Measurements from ENCODE around the gene ITPKB. TPM values are rescaled to one million over a fixed set of nuclear protein-coding genes. Genes with fewer than 3 reads are reported as not detected.
A peak's percentile ranks its signal among the peaks of the same experiment; 100 is the strongest.

The ITPKB gene
- total and polyA plus RNA-seq, 2 experiments from 2014 or later = 0.31 to 5.2 TPM

DNA sequence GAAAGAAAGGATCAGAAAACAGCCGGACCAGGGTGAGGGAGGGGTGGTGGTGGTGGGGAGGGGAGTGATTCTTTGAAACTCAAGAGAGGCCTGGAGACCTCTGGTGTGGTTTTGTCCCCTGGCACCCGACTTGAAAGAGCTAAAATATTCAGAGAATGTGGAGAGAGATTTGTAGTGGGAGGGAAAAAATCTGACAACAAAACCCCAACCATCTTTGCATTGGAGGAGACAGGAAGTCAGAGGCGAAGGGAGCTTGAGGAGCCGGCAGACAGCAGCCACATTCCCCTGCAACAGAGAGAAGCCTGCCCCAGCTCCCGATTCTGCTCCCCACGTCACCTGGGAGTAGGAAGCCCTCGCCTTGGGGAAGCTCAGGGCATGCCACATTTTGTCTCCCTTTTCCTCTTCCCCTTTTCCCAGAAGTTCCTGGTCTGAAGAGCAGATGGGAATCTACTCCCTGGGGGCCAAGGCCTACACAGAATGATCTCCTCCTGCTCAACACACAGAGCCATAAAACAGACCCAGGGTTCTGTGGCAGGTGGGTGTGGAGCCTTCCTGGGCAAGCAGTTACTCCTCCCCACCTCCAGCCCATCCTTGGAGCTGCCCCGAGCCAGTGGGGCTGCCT, 84.9 kb downstream of the ITPKB start:
- Mint-ChIP-seq H3K36me3 (ENCODE audit: low read depth) (no peaks in the 10 kb centered on the region), H3K27ac (peak overlapping the region; percentile 88), H3K27me3 (ENCODE audit: insufficient read depth, low read depth, poor library complexity) (peaks cover 23% of the 10 kb centered on the region), H3K4me1 (peaks cover 70% of the 10 kb centered on the region), H3K4me3 (peak overlapping the region; percentile 34; the same call in 1 of the 3 replicates), H3K9me3 (no peaks in the 10 kb centered on the region)
- Histone ChIP-seq H3K4me3 (no peak overlapping the region), H3F3A (replicated peaks; ENCODE audit: low read depth) (0 out of 2 replicates have a peak, but pooled peaks cover 7% of the 10 kb centered on the region), H2AFZ (no peak overlapping the region; the same call in 1 of the 2 replicates), H3K4me2 (peak overlapping the region; percentile 65), H3K79me2 (replicated peaks; ENCODE audit: insufficient read depth) (no peaks in the 10 kb centered on the region), H3K9me2 (ENCODE audit: insufficient read depth) (no peaks in the 10 kb centered on the region), H3K4me1 (ENCODE audit: insufficient read depth) (peaks cover 40% of the 10 kb centered on the region), H3K27me3 (ENCODE audit: insufficient read depth) (no peaks in the 10 kb centered on the region), H3K27ac (ENCODE audit: low read depth) (peak overlapping the region; percentile 90), H3K36me3 (ENCODE audit: insufficient read depth) (no peaks in the 10 kb centered on the region), H4K20me1 (replicated peaks; ENCODE audit: insufficient read depth) (no peaks in the 10 kb centered on the region)
- TF ChIP-seq, protein P1, sequence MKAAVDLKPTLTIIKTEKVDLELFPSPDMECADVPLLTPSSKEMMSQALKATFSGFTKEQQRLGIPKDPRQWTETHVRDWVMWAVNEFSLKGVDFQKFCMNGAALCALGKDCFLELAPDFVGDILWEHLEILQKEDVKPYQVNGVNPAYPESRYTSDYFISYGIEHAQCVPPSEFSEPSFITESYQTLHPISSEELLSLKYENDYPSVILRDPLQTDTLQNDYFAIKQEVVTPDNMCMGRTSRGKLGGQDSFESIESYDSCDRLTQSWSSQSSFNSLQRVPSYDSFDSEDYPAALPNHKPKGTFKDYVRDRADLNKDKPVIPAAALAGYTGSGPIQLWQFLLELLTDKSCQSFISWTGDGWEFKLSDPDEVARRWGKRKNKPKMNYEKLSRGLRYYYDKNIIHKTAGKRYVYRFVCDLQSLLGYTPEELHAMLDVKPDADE (IDR thresholded peaks at IDR 0.05) = 0 out of 2 replicates have a peak, but pooled peaks have one; percentile 32
- no peak for TF ChIP-seq EZH2 (IDR thresholded peaks at IDR 0.05; ENCODE audit: low read depth, unreplicated experiment)
- TF ChIP-seq CREB1 (CRISPR knock-in tag; IDR thresholded peaks at IDR 0.05; ENCODE audit: low read depth) = peak; percentile 48; the same call in 1 of the 2 replicates
- peak; percentile 54 for ATAC-seq
- peak; percentile 92 for DNase-seq (ENCODE audit: low spot score)

DNA sequence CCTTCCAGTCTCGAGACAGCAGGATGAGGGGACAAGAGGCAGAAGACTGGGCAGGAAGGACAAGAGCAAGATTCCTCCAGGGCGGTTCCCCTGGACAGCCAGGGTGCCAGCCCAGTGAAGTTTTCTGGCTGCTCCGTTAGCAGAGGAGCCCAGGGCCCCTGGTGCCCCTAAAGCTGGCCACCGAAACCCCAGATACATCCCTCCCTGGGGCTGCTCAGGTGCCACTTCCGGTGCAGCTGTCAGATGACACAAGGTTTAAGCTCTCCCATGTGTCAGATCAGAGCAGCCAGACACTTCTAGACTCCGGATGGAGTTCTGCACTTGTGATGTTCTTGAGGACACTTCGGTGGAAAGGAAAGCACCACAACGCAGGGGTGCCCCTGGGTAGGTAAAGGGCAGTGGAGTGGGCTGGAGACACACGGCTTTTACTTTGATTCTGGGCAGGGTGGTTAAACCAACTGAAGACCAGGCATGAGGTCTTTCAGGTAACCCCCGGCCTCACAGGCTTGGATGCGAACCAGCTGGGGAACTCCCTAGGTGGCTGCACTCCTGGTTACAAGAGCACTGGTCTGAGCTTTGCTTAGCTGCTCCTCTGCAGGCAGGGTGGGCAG, 85.7 kb downstream of the ITPKB start:
- no peaks in the 10 kb centered on the region for H3K9me3 Mint-ChIP-seq
- H3K4me2 ChIP-seq = peak overlapping the region; percentile 65
- H3K27ac Mint-ChIP-seq = peak overlapping the region; percentile 68; the same call in 1 of the 2 replicates
- peaks cover 68% of the 10 kb centered on the region for H3K4me1 Mint-ChIP-seq
- H3K27ac ChIP-seq (ENCODE audit: low read depth) = peak overlapping the region; percentile 85
- no peak overlapping the region; the same call in 1 of the 2 replicates for H2AFZ ChIP-seq
- ATAC-seq (peak; percentile 10), DNase-seq (ENCODE audit: low spot score) (no peak)
- H3K4me3 ChIP-seq = no peak overlapping the region
- H3K36me3 ChIP-seq (ENCODE audit: insufficient read depth) = no peaks in the 10 kb centered on the region
- no peak overlapping the region; the same call in 2 of the 3 replicates for H3K4me3 Mint-ChIP-seq
- 0 out of 2 replicates have a peak, but pooled peaks cover 7% of the 10 kb centered on the region for H3F3A ChIP-seq (replicated peaks; ENCODE audit: low read depth)
- no peaks in the 10 kb centered on the region for H3K9me2 ChIP-seq (ENCODE audit: insufficient read depth)
- no peaks in the 10 kb centered on the region for H4K20me1 ChIP-seq (replicated peaks; ENCODE audit: insufficient read depth)
- peaks cover 24% of the 10 kb centered on the region for H3K27me3 Mint-ChIP-seq (ENCODE audit: insufficient read depth, low read depth, poor library complexity)
- H3K79me2 ChIP-seq (replicated peaks; ENCODE audit: insufficient read depth) = no peaks in the 10 kb centered on the region
- no peaks in the 10 kb centered on the region for H3K36me3 Mint-ChIP-seq (ENCODE audit: low read depth)
- peaks cover 40% of the 10 kb centered on the region for H3K4me1 ChIP-seq (ENCODE audit: insufficient read depth)
- H3K27me3 ChIP-seq (ENCODE audit: insufficient read depth) = no peaks in the 10 kb centered on the region
- TF ChIP-seq ZNF331 (CRISPR knock-in tag; IDR thresholded peaks at IDR 0.05; ENCODE audit: low read depth) = no peak
- TF ChIP-seq, protein P2, sequence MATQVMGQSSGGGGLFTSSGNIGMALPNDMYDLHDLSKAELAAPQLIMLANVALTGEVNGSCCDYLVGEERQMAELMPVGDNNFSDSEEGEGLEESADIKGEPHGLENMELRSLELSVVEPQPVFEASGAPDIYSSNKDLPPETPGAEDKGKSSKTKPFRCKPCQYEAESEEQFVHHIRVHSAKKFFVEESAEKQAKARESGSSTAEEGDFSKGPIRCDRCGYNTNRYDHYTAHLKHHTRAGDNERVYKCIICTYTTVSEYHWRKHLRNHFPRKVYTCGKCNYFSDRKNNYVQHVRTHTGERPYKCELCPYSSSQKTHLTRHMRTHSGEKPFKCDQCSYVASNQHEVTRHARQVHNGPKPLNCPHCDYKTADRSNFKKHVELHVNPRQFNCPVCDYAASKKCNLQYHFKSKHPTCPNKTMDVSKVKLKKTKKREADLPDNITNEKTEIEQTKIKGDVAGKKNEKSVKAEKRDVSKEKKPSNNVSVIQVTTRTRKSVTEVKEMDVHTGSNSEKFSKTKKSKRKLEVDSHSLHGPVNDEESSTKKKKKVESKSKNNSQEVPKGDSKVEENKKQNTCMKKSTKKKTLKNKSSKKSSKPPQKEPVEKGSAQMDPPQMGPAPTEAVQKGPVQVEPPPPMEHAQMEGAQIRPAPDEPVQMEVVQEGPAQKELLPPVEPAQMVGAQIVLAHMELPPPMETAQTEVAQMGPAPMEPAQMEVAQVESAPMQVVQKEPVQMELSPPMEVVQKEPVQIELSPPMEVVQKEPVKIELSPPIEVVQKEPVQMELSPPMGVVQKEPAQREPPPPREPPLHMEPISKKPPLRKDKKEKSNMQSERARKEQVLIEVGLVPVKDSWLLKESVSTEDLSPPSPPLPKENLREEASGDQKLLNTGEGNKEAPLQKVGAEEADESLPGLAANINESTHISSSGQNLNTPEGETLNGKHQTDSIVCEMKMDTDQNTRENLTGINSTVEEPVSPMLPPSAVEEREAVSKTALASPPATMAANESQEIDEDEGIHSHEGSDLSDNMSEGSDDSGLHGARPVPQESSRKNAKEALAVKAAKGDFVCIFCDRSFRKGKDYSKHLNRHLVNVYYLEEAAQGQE (IDR thresholded peaks at IDR 0.05; ENCODE audit: unreplicated experiment) = no peak
- no peak for TF ChIP-seq STAT1 (IDR thresholded peaks at IDR 0.05; ENCODE audit: unreplicated experiment)
- TF ChIP-seq, protein P3, sequence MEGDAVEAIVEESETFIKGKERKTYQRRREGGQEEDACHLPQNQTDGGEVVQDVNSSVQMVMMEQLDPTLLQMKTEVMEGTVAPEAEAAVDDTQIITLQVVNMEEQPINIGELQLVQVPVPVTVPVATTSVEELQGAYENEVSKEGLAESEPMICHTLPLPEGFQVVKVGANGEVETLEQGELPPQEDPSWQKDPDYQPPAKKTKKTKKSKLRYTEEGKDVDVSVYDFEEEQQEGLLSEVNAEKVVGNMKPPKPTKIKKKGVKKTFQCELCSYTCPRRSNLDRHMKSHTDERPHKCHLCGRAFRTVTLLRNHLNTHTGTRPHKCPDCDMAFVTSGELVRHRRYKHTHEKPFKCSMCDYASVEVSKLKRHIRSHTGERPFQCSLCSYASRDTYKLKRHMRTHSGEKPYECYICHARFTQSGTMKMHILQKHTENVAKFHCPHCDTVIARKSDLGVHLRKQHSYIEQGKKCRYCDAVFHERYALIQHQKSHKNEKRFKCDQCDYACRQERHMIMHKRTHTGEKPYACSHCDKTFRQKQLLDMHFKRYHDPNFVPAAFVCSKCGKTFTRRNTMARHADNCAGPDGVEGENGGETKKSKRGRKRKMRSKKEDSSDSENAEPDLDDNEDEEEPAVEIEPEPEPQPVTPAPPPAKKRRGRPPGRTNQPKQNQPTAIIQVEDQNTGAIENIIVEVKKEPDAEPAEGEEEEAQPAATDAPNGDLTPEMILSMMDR (conservative IDR thresholded peaks at IDR 0.05; ENCODE audit: low read depth in 2 of 2) = no peak
- TF ChIP-seq JUNB (IDR thresholded peaks at IDR 0.05; ENCODE audit: unreplicated experiment) = no peak
- TF ChIP-seq NANOG (IDR thresholded peaks at IDR 0.05; ENCODE audit: borderline replicate concordance) = no peak
- no peak for TF ChIP-seq EZH2 (IDR thresholded peaks at IDR 0.05; ENCODE audit: low read depth, unreplicated experiment)
- TF ChIP-seq EZH2phosphoT487 (IDR thresholded peaks at IDR 0.05; ENCODE audit: unreplicated experiment) = no peak
- TF ChIP-seq CREB1 (CRISPR knock-in tag; IDR thresholded peaks at IDR 0.05; ENCODE audit: low read depth) = no peak
- no peak for TF ChIP-seq ZNF114 (CRISPR knock-in tag; IDR thresholded peaks at IDR 0.05)
- TF ChIP-seq POLR2AphosphoS5 (IDR thresholded peaks at IDR 0.05; ENCODE audit: low read depth) = no peak

Data from GM23338 (cell line).